NCI-H1436 treated with DMSO at 0.1 percent for 48 hours (cell line): Measurements from ENCODE around the gene LPAR6.

Experiments used
- DNase-seq: peaks from one replicate; lab custom pipeline; 2025; lab: John Stamatoyannopoulos, UW

LPAR6 gene

DNA sequence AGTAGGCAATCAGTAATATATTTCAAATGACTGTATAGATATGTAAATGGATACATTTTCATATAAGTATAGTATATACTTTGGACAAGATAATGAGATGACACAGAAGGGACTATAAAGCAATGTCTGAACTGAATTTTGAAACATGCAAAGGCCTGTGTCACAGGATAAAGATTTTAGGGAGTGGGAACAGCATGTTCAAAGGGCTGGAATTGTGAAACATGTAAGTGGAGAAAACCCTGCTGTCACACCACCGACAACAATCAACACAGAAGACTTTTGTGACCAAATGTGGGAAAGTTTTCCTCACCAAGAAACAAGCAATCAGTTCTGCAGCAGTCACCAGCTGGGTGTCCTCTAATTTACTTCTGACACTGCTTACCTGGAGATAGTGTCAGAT is 42.9 kb downstream of the LPAR6 start:
- no peak for DNase-seq
